Measurements from ENCODE around the gene SIAE. TPM values are rescaled to one million over a fixed set of nuclear protein-coding genes. Genes with fewer than 3 reads are reported as not detected.
A peak's percentile ranks its signal among the peaks of the same experiment; 100 is the strongest.

Gene SIAE
- total and polyA plus RNA-seq, 10 of the 15 experiments (the other 5 are each of a cell fraction or from before 2014, with no cell fraction given), result 0.93 to 6.9 (median 4.2) TPM

- TF ChIP-seq ZNF687 (IDR thresholded peaks at IDR 0.05), result no peak
- TF ChIP-seq HDAC2 (IDR thresholded peaks at IDR 0.05), result no peak
- TF ChIP-seq TCF12 (IDR thresholded peaks at IDR 0.05; ENCODE audit: low read depth, low read length), result no peak
- no peak for TF ChIP-seq ZBED1 (IDR thresholded peaks at IDR 0.05; ENCODE audit: borderline replicate concordance)
- TF ChIP-seq MTA3 (IDR thresholded peaks at IDR 0.05; ENCODE audit: borderline replicate concordance, low read length), result no peak
- TF ChIP-seq ZNF274 (IDR thresholded peaks at IDR 0.05; ENCODE audit: insufficient read depth, insufficient read length), result no peak
- no peak for TF ChIP-seq RB1 (IDR thresholded peaks at IDR 0.05; ENCODE audit: borderline replicate concordance)
- no peak for TF ChIP-seq ZNF592 (IDR thresholded peaks at IDR 0.05)
- TF ChIP-seq NFXL1 (IDR thresholded peaks at IDR 0.05; ENCODE audit: borderline replicate concordance), result no peak
- 0 out of 2 replicates have a peak, but pooled peaks have one; percentile 17 for TF ChIP-seq CREB1 (IDR thresholded peaks at IDR 0.05; ENCODE audit: low read depth)
- no peak for TF ChIP-seq ZBTB33 (IDR thresholded peaks at IDR 0.05)
- TF ChIP-seq PBX3 (IDR thresholded peaks at IDR 0.05; ENCODE audit: insufficient replicate concordance, low read depth, low read length), result no peak
- TF ChIP-seq HDAC6 (IDR thresholded peaks at IDR 0.05; ENCODE audit: unreplicated experiment), result no peak
- no peak for TF ChIP-seq CHD4 (IDR thresholded peaks at IDR 0.05)
Observed at GRCh38 chr11:124673333-124674167, at the start of gene SIAE, which contains the start of gene SPA17 (continued).
